HG03558 (cell line): ENCODE results near the gene PROCR.
"Not testable (repeated sequence)": the region's sequence is repeated elsewhere in the genome, so short reads cannot be mapped to it uniquely, and the experiment has no call there.

Experiments
- ATAC-seq: cut with Tn5 transposase; IDR thresholded peaks from one replicate; pipeline ENCODE4 v1.9.1; 2021; ENCODE audit warnings: moderate number of reproducible peaks; ENCODE audit not compliant: unreplicated experiment; ENCODE audit errors: extremely low read depth

PROCR gene

DNA sequence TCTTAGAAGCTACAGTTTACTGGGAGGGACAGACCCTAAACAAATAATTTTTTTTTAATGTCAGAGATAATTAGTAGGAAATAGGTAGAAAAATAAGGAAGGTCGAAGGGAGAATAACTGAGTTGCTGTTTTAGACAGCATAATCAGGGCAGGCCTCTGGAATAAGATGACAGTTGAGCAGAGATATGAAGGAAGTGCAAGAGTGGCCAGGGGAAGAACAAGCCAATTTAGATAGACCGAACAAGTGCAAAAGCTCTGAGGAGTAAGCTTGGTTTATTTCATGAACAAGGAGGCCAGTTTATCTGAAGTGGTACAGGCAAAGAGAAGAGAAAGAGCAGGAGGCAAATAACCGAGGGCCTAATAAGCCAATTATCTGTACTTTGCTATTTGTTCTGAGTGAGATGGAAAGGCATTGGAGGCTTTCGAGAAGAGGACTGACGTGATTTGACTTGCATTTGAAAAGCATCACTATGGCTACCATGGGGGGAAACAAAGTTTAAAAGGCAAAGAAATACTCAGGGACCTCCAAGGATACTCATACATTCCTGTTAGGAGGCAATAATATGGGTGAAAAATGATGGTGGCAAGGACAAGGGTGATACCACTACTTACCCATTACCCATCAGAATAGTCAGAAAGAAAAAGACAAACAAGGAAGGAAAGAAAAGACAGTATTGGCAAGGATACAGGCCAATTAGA is 19.7 kb downstream of the PROCR start:
- no peak for ATAC-seq

- ATAC-seq = no peak
These were observed 20.4 kb downstream of the PROCR start for GRCh38 chr20:35192118-35192872.

DNA sequence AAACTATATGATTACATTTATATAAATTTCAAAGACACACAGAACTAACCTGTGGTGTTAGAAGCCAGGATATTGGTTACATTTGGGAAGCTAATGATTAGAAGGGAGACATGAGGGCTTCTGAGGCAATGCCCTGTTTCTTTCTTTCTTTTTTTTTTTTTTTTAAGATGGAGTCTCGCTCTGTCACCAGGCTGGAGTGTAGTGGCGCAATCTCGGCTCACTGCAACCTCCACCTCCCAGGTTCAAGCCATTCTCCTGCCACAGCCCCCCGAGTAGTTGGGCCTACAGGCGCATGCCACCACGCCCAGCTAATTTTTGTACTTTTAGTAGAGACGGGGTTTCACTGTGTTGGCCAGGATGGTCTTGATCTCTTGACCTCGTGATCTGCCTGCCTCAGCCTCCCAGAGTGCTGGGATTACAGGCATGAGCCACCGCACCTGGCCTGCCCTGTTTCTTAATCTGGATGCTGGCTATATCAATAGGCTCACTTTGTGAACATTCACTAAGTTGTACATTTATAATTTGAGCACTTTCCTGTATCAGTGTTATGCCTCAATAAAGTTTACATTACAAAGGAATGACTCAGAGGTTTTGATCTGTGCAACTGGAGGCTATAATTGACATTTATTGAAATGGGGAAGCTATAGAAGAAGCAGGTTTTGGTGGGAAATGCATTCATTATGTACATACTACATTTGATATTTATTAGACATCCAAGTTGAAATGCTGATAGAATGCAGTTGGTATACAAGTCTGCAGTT is 21.3 kb downstream of the PROCR start:
- ATAC-seq = not testable (repeated sequence)

DNA sequence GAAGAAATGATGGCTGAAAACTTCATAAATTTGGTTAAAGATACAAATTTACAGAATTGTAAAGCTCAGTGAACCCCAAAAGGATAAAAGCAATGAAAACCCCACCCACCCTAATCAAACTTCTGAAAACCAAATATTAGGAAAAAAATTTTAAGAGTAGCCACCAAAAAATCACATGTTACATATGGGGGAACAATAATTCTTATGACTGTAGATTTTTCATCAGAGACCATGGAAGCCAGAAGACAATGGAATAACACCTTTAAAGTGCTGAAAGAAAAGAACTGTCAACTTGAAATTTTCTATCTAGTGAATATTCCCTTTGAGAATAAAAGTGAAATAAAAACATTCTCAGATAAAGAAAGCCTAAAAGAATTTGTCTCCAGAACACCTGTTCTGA is 24.4 kb downstream of the PROCR start:
- ATAC-seq = no peak

DNA sequence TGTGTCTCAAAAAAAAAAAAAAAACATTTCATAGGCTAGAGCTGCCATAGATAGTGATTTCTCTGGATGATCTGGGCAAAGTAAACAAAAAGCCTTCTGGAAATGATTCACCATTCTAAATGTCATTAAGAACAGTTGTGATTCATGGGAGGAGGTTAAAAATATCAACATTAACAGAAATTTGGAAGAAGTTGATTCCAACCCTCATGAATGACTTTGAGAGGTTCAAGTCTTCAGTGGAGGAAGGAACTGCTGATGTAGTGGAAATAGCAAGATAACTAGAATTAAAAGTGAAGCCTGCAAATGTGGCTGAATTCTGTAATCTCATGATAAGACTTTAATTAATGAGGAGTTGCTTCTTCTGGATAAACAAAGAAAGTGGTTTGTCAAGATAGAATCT is 27.9 kb downstream of the PROCR start:
- ATAC-seq = no peak

DNA sequence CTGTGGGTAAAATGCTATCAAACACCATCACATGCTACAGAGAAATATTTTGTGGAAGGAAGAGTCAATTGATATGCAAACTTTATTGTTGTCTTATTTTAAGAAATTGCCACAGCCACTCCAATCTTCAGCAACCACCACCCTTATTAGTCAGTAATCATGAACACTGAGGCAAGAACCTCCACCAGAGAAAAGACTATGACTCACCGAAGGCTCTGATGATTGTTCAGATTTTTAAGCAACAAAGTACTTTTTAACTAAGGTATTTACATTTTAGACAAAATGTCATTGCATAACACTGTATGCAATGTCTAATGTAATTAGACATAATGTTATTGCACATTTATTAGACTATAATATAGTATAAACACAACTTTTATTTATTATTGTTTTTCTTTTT is 28.4 kb downstream of the PROCR start:
- no peak for ATAC-seq

GRCh38 chr20:35201467-35201866 is 29.6 kb downstream of the PROCR start:
- not testable (repeated sequence) for ATAC-seq

GRCh38 chr20:35206802-35207201 is 34.9 kb downstream of the PROCR start:
- no peak for ATAC-seq

GRCh38 chr20:35207950-35208611 is 36.2 kb downstream of the PROCR start:
- ATAC-seq = no peak

DNA sequence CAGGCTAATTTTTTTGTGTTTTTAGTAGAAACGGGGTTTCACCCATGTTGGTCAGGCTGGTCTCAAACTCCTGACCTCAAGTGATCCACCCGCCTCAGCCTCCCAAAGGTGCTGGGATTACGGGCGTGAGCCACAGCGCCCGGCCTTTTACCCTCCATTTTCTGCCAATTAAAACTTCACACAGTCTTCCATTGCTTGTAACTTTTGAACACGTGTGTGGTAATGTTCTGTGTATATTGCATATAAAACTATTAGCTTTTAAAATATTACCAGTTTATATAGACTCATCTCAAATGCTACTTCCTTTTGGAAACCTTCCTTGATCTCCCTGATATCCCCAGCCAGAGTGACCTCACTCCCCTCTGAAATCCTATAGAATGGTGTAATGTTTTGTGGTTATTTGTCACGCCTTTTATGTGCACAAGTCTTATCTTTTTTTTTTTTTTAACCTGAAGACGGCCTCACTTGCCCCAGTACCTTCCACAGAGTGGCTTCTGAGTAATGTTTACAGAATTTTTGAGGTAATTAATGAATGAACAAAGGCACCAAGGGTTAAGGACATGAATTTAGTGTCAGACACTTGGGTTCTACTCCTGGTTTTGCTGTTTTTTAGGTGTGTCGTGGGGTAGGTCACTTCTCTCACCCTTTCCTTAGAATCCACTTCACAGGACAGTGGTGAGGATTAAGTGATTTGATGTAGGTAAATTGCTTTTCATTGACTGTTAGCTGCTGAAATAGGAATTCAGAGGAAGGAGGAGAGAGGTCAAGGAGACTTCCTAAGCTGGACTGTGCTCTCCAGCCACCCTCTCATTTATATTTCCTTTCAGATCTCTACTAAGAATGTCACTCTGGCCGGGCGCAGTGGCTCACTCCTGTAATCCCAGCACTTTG is 43.4 kb downstream of the PROCR start:
- no peak for ATAC-seq

GRCh38 chr20:35216541-35216940 is 44.7 kb downstream of the PROCR start:
- ATAC-seq = no peak

- ATAC-seq = no peak
These were observed 52.1 kb downstream of the PROCR start for GRCh38 chr20:35223941-35224340.

GRCh38 chr20:35224536-35224935 is 52.7 kb downstream of the PROCR start:
- no peak for ATAC-seq

DNA sequence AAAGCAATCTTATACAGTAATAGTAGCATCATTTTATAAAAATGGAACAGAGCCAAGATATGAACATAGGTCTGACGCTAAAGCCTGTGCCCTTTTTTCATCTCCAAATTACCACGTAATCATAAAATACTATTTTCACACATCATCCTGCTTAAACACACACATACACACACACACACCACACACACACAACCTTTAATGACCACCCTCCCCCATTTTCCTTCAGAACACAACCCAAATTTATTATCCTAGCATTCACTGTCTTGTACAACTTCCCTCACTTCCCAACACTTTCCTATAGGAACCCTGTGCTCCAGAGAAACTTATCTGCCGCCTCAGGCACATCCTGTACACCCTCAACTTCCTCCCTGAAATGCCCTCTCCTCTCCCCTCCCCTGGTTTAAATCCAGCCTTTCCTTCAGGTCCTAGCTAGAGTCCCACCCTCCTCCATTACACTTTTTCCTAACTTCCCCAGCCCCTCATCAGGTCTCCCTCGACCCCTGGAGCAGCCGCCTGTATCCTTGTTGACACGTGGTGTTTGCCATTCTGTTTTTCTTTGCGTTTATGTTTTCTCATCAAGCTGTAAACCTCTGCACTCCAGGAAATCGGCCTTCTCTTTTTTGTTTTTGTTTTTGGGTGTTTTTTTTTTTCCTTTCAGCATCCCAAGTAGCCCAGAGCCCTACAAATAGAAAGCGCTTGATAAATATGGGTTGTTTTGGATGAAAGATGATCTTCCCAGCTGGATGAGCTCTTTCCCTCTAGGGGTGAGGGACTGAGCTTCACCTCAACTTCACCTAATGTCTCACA is 53.6 kb downstream of the PROCR start:
- no peak for ATAC-seq

- ATAC-seq = no peak
These were observed 54.4 kb downstream of the PROCR start, which contains the start of gene MMP24 for GRCh38 chr20:35226126-35226883. MMP24 (plus strand) TSS chr20:35226690; CDS start chr20:35226739, 49 bp downstream.
